ENCODE measurements around the gene GLI2.

DNA sequence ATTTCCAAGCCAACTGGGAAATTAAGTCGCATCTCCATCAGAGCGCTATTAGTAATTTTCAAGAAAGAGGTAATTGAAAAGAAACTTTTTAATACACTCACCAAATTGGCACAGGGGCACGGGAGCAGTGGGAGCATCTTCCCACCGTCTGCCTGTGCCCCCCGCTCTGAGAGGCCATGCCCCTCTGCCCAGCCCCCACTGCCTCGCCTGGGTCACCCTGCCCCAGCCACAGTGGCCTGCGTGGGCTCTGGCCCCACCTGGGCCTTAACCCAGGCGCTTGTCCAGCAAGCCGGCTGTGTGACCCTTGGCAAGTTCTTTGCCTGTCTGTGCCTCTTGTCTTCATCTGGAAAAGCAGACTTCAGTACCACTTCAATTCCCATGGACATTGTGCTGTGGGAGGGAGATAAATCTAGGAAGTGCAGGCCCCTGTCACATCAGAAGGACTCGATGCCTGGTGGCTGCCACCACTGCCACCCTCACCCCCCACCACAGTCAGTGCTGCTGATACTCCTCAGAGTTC is 31.9 kb downstream of the GLI2 start:
- TF ChIP-seq, protein P1, sequence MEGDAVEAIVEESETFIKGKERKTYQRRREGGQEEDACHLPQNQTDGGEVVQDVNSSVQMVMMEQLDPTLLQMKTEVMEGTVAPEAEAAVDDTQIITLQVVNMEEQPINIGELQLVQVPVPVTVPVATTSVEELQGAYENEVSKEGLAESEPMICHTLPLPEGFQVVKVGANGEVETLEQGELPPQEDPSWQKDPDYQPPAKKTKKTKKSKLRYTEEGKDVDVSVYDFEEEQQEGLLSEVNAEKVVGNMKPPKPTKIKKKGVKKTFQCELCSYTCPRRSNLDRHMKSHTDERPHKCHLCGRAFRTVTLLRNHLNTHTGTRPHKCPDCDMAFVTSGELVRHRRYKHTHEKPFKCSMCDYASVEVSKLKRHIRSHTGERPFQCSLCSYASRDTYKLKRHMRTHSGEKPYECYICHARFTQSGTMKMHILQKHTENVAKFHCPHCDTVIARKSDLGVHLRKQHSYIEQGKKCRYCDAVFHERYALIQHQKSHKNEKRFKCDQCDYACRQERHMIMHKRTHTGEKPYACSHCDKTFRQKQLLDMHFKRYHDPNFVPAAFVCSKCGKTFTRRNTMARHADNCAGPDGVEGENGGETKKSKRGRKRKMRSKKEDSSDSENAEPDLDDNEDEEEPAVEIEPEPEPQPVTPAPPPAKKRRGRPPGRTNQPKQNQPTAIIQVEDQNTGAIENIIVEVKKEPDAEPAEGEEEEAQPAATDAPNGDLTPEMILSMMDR (IDR thresholded peaks at IDR 0.05; ENCODE audit: low read depth, low read length): no peak
- TF ChIP-seq, protein P2, sequence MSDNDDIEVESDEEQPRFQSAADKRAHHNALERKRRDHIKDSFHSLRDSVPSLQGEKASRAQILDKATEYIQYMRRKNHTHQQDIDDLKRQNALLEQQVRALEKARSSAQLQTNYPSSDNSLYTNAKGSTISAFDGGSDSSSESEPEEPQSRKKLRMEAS (IDR thresholded peaks at IDR 0.05; ENCODE audit: low read depth, low read length): no peak

All from NB4 (cell line).